ENCODE measurements around the gene TTC39A.
A peak's percentile ranks its signal among the peaks of the same experiment; 100 is the strongest.

TTC39A gene

GRCh38 chr1:51344602-51345299 lies 14.4 kb upstream of the TTC39A start:
- H3K27me3 Mint-ChIP-seq: peaks cover 51% of the 10 kb centered on the region
- no peak overlapping the region for H3K27ac Mint-ChIP-seq
- no peaks in the 10 kb centered on the region for H3K9me3 Mint-ChIP-seq
- H3K4me3 Mint-ChIP-seq: no peak overlapping the region
- peaks cover 3% of the 10 kb centered on the region for H3K4me1 Mint-ChIP-seq (ENCODE audit: low read depth)
- no peaks in the 10 kb centered on the region for H3K36me3 Mint-ChIP-seq (ENCODE audit: low read depth)

- Mint-ChIP-seq H3K4me3 (peak overlapping the region; percentile 9), H3K9me3 (no peaks in the 10 kb centered on the region), H3K27ac (no peak overlapping the region), H3K27me3 (peaks cover 51% of the 10 kb centered on the region), H3K36me3 (ENCODE audit: low read depth) (no peaks in the 10 kb centered on the region), H3K4me1 (ENCODE audit: low read depth) (peaks cover 3% of the 10 kb centered on the region)
These were observed 13.9 kb upstream of the TTC39A start for GRCh38 chr1:51344276-51344601.

- Mint-ChIP-seq H3K27ac (no peak overlapping the region), H3K27me3 (peaks cover 51% of the 10 kb centered on the region), H3K9me3 (no peaks in the 10 kb centered on the region), H3K4me1 (ENCODE audit: low read depth) (peaks cover 3% of the 10 kb centered on the region), H3K4me3 (no peak overlapping the region), H3K36me3 (ENCODE audit: low read depth) (no peaks in the 10 kb centered on the region)
These were observed 13.3 kb upstream of the TTC39A start for GRCh38 chr1:51343624-51344023.

- Mint-ChIP-seq H3K4me1 (ENCODE audit: low read depth) (peaks cover 3% of the 10 kb centered on the region), H3K27me3 (peaks cover 54% of the 10 kb centered on the region), H3K27ac (no peak overlapping the region), H3K4me3 (no peak overlapping the region), H3K9me3 (no peaks in the 10 kb centered on the region), H3K36me3 (ENCODE audit: low read depth) (no peaks in the 10 kb centered on the region)
These were observed 12.3 kb upstream of the TTC39A start for GRCh38 chr1:51342591-51343206.

- Mint-ChIP-seq H3K36me3 (ENCODE audit: low read depth) (no peaks in the 10 kb centered on the region), H3K27ac (no peak overlapping the region), H3K27me3 (peaks cover 51% of the 10 kb centered on the region), H3K4me1 (ENCODE audit: low read depth) (peaks cover 3% of the 10 kb centered on the region), H3K4me3 (no peak overlapping the region), H3K9me3 (no peaks in the 10 kb centered on the region)
These were observed 11.6 kb upstream of the TTC39A start for GRCh38 chr1:51341876-51342496.

- Mint-ChIP-seq H3K27me3 (peaks cover 36% of the 10 kb centered on the region), H3K27ac (no peak overlapping the region), H3K36me3 (ENCODE audit: low read depth) (no peaks in the 10 kb centered on the region), H3K4me3 (no peak overlapping the region), H3K9me3 (no peaks in the 10 kb centered on the region), H3K4me1 (ENCODE audit: low read depth) (peaks cover 3% of the 10 kb centered on the region)
These were observed 10.0 kb upstream of the TTC39A start for GRCh38 chr1:51340380-51340779.

- Mint-ChIP-seq H3K27me3 (peaks cover 15% of the 10 kb centered on the region), H3K36me3 (ENCODE audit: low read depth) (no peaks in the 10 kb centered on the region), H3K27ac (no peak overlapping the region), H3K4me3 (no peak overlapping the region), H3K4me1 (ENCODE audit: low read depth) (peaks cover 2% of the 10 kb centered on the region), H3K9me3 (no peaks in the 10 kb centered on the region)
These were observed 6.3 kb upstream of the TTC39A start for GRCh38 chr1:51336711-51337110.

- no peaks in the 10 kb centered on the region for H3K36me3 Mint-ChIP-seq (ENCODE audit: low read depth)
- H3K4me3 Mint-ChIP-seq: no peak overlapping the region
These were observed 5.6 kb upstream of the TTC39A start for GRCh38 chr1:51336004-51336403.

GRCh38 chr1:51331206-51332100 lies 1.1 kb upstream of the TTC39A start:
- no peaks in the 10 kb centered on the region for H3K36me3 Mint-ChIP-seq (ENCODE audit: low read depth)
- peak overlapping the region; percentile 76 for H3K27ac Mint-ChIP-seq
- H3K27me3 Mint-ChIP-seq: peaks cover 34% of the 10 kb centered on the region
- H3K4me1 Mint-ChIP-seq (ENCODE audit: low read depth): peaks cover 22% of the 10 kb centered on the region
- H3K9me3 Mint-ChIP-seq: no peaks in the 10 kb centered on the region
- peak overlapping the region; percentile 67 for H3K4me3 Mint-ChIP-seq

More at GRCh38 chr1:51336004-51336403, 5.6 kb upstream of the TTC39A start:
- Mint-ChIP-seq H3K27me3 (peaks cover 17% of the 10 kb centered on the region), H3K27ac (no peak overlapping the region), H3K9me3 (no peaks in the 10 kb centered on the region), H3K4me1 (ENCODE audit: low read depth) (peaks cover 9% of the 10 kb centered on the region)

- no peaks in the 10 kb centered on the region for H3K9me3 Mint-ChIP-seq
- H3K36me3 Mint-ChIP-seq (ENCODE audit: low read depth): no peaks in the 10 kb centered on the region
- peak overlapping the region; percentile 45 for H3K4me3 Mint-ChIP-seq
- H3K4me1 Mint-ChIP-seq (ENCODE audit: low read depth): peaks cover 22% of the 10 kb centered on the region
- no peak overlapping the region for H3K27ac Mint-ChIP-seq
- peaks cover 37% of the 10 kb centered on the region for H3K27me3 Mint-ChIP-seq
These were observed 678 bp downstream of the TTC39A start for GRCh38 chr1:51329443-51330325.

GRCh38 chr1:51328926-51329325 lies 1.4 kb downstream of the TTC39A start:
- Mint-ChIP-seq H3K4me3 (no peak overlapping the region), H3K36me3 (ENCODE audit: low read depth) (no peaks in the 10 kb centered on the region), H3K27me3 (peaks cover 37% of the 10 kb centered on the region), H3K4me1 (ENCODE audit: low read depth) (peaks cover 22% of the 10 kb centered on the region), H3K27ac (no peak overlapping the region), H3K9me3 (no peaks in the 10 kb centered on the region)

- Mint-ChIP-seq H3K27me3 (peaks cover 37% of the 10 kb centered on the region), H3K4me1 (ENCODE audit: low read depth) (peaks cover 22% of the 10 kb centered on the region), H3K36me3 (ENCODE audit: low read depth) (no peaks in the 10 kb centered on the region), H3K4me3 (no peak overlapping the region), H3K9me3 (no peaks in the 10 kb centered on the region), H3K27ac (no peak overlapping the region)
These were observed 2.1 kb downstream of the TTC39A start for GRCh38 chr1:51328279-51328678.

- Mint-ChIP-seq H3K27ac (no peak overlapping the region), H3K9me3 (no peaks in the 10 kb centered on the region), H3K4me1 (ENCODE audit: low read depth) (peaks cover 22% of the 10 kb centered on the region), H3K27me3 (peaks cover 37% of the 10 kb centered on the region), H3K36me3 (ENCODE audit: low read depth) (no peaks in the 10 kb centered on the region), H3K4me3 (no peak overlapping the region)
These were observed 3.0 kb downstream of the TTC39A start for GRCh38 chr1:51327386-51327785.

- Mint-ChIP-seq H3K27me3 (peaks cover 35% of the 10 kb centered on the region), H3K4me1 (ENCODE audit: low read depth) (peaks cover 20% of the 10 kb centered on the region), H3K4me3 (no peak overlapping the region), H3K36me3 (ENCODE audit: low read depth) (no peaks in the 10 kb centered on the region), H3K9me3 (no peaks in the 10 kb centered on the region), H3K27ac (no peak overlapping the region)
These were observed 3.5 kb downstream of the TTC39A start for GRCh38 chr1:51326839-51327238.
